Activated naive CD4-positive, alpha-beta T cell treated with anti-CD3 and anti-CD28 coated beads for 36 hours (primary cell): ENCODE measurements around the gene CACNA1C. TPM values are rescaled to one million over a fixed set of nuclear protein-coding genes. Genes with fewer than 3 reads are reported as not detected.

ENCODE experiments used
- CTCF ChIA-PET: fragments of 350-600 bp; sonication (Branson Sonifier 250); formaldehyde crosslinking; loops from one replicate; lab custom pipeline; 2021; ENCODE audit warnings: antibody characterized with exemption; lab: Charles Lee
- DNase-seq: peaks from one replicate; pipeline ENCODE4 v3.0.0-alpha.2; 2020
- H3K27ac Mint-ChIP-seq: one replicate; pipeline ENCODE4 v1.8.0; 2021; ENCODE audit warnings: mild to moderate bottlenecking, mixed read lengths
- H3K27me3 Mint-ChIP-seq: one replicate; pipeline ENCODE4 v1.8.0; 2021; ENCODE audit warnings: low read depth, mixed read lengths
- H3K36me3 Mint-ChIP-seq: one replicate; pipeline ENCODE4 v1.8.0; 2021; ENCODE audit warnings: low read depth, mixed read lengths
- H3K4me1 Mint-ChIP-seq: one replicate; pipeline ENCODE4 v1.8.0; 2021; ENCODE audit warnings: low read depth, mixed read lengths
- H3K4me3 Mint-ChIP-seq: one replicate; pipeline ENCODE4 v1.8.0; 2021; ENCODE audit warnings: mild to moderate bottlenecking, moderate library complexity, mixed read lengths
- H3K9me3 Mint-ChIP-seq: one replicate; pipeline ENCODE4 v1.8.0; 2021; ENCODE audit warnings: mixed read lengths
- intact Hi-C: fragments of 100-400 bp; cut with micrococcal nuclease; formaldehyde crosslinking; loops from one replicate; pipeline ENCODE4 v1.15.1; 2023
- total RNA-seq, 2 experiments: library from RNA; stranded (reverse); gene quantifications; one replicate each; pipeline ENCODE4 v1.2.3, GENCODE V29; 2021

Gene CACNA1C
- total RNA-seq, 2 experiments from 2014 or later = 0.02 to 0.12 TPM

DNA sequence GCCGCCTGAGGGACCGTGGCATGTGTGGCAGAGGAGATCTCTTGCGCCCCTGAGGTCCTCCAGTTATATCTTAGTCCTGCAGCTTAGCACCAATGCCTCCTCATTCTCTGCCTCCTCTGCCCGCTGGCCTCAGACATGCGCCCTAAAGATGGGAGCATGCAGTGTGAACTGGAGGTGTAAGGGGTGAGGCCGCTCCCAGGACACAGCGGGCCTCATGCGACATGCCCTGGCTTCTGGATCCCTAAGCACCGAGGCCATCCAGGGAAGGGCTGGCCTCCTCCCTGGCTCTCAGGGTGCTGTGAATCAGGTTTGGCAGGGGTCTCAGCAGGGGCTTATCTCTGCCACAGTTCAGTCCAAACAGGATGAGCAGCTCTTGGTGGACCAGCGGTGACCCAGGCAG, 86.9 kb downstream of the CACNA1C start:
- intact Hi-C loops = no loop called here
- Mint-ChIP-seq H3K9me3 (no peaks in the 10 kb centered on the region), H3K4me3 (no peak overlapping the region), H3K36me3 (no peaks in the 10 kb centered on the region), H3K27ac (no peak overlapping the region), H3K4me1 (no peaks in the 10 kb centered on the region), H3K27me3 (peaks cover 6% of the 10 kb centered on the region)
- DNase-seq = no peak
- CTCF ChIA-PET = no interaction called here

GRCh38 chr12:2140858-2141519, 88.2 kb downstream of the CACNA1C start:
- no peaks in the 10 kb centered on the region for H3K36me3 Mint-ChIP-seq
- CTCF ChIA-PET = no interaction called here
- no peak overlapping the region for H3K27ac Mint-ChIP-seq
- H3K4me3 Mint-ChIP-seq = no peak overlapping the region
- H3K27me3 Mint-ChIP-seq = peaks cover 5% of the 10 kb centered on the region
- no peaks in the 10 kb centered on the region for H3K4me1 Mint-ChIP-seq
- no peak for DNase-seq
- H3K9me3 Mint-ChIP-seq = no peaks in the 10 kb centered on the region
- intact Hi-C loops = no loop called here

DNA sequence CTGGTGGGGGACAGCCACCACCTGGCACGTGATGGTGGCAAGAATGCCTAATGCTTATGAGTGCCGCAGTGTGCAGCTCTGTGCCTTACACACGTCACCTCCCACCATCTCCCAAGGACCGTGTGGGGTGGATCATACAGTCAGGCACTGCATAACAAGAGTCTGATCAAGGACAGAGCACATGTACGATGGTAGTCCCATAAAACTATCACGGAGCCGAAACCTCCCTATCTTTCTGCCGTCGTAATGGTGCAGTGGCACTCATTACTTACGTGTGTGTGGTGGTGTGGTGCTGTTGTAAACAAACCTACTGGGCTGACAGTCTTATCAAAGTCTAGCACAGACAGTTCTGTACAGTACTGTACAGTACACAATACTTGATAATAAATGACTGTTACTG, 89.3 kb downstream of the CACNA1C start:
- H3K9me3 Mint-ChIP-seq = no peaks in the 10 kb centered on the region
- H3K27ac Mint-ChIP-seq = no peak overlapping the region
- no peaks in the 10 kb centered on the region for H3K4me1 Mint-ChIP-seq
- H3K36me3 Mint-ChIP-seq = no peaks in the 10 kb centered on the region
- DNase-seq = no peak
- CTCF ChIA-PET = no interaction called here
- no peaks in the 10 kb centered on the region for H3K27me3 Mint-ChIP-seq
- intact Hi-C loops = no loop called here
- no peak overlapping the region for H3K4me3 Mint-ChIP-seq

DNA sequence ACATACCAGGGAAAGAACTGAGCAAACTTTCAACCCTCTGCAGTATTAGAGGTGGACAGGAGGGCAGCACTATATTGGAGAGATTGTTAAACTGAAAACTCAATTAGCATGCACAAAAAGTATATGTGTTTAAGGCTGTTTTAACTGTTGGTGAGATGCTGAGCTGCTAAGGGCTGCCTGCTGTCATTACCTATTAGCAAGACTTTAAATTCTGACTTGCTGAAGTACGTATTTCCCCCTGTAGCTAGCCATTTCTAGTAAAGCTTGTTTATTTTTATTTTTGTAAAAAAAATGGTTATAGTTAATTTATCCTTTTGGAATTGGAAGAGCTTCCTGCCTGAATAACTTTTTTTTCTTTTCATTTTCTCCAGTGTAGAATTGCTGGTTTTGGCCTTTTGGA, 92.2 kb downstream of the CACNA1C start:
- H3K9me3 Mint-ChIP-seq = no peaks in the 10 kb centered on the region
- no peaks in the 10 kb centered on the region for H3K4me1 Mint-ChIP-seq
- CTCF ChIA-PET = no interaction called here
- no peak for DNase-seq
- intact Hi-C loops = no loop called here
- H3K27me3 Mint-ChIP-seq = peaks cover 2% of the 10 kb centered on the region
- no peaks in the 10 kb centered on the region for H3K36me3 Mint-ChIP-seq
- no peak overlapping the region for H3K27ac Mint-ChIP-seq
- H3K4me3 Mint-ChIP-seq = no peak overlapping the region

- Mint-ChIP-seq H3K36me3 (no peaks in the 10 kb centered on the region), H3K4me1 (no peaks in the 10 kb centered on the region), H3K27ac (no peak overlapping the region), H3K4me3 (no peak overlapping the region), H3K27me3 (peaks cover 5% of the 10 kb centered on the region), H3K9me3 (no peaks in the 10 kb centered on the region)
- intact Hi-C loops = no loop called here
- DNase-seq = no peak
- CTCF ChIA-PET = no interaction called here
Observed at GRCh38 chr12:2145433-2145998, 92.7 kb downstream of the CACNA1C start.

GRCh38 chr12:2147335-2147734, 94.5 kb downstream of the CACNA1C start:
- H3K9me3 Mint-ChIP-seq = no peaks in the 10 kb centered on the region
- H3K36me3 Mint-ChIP-seq = no peaks in the 10 kb centered on the region
- no peak overlapping the region for H3K4me3 Mint-ChIP-seq
- intact Hi-C loops = no loop called here
- H3K27me3 Mint-ChIP-seq = peaks cover 6% of the 10 kb centered on the region
- no peak for DNase-seq
- no peaks in the 10 kb centered on the region for H3K4me1 Mint-ChIP-seq
- no peak overlapping the region for H3K27ac Mint-ChIP-seq
- CTCF ChIA-PET = no interaction called here

DNA sequence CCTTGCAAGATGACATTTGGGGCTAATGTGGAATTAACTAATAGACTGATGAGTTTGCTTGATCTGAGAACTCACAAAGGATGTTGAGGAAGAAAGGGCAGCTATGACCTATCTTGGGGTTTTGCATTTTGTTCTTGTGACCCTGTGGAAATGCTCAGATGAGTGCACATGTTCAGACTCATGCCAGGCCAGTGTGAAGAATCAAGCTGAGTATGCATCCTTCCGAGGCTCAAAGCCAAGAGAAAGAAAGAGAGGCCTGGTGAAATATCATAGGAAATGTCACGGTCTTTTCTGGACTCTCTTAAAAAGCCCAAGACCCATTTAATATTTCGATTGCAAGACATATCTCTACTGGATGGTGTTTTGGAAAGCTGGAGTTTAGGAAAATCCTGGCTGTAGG, 96.3 kb downstream of the CACNA1C start:
- intact Hi-C loops = no loop called here
- no peak for DNase-seq
- no peaks in the 10 kb centered on the region for H3K4me1 Mint-ChIP-seq

GRCh38 chr12:2150833-2151232, 98.0 kb downstream of the CACNA1C start:
- intact Hi-C loops = no loop called here
- DNase-seq = no peak
- Mint-ChIP-seq H3K4me1 (no peaks in the 10 kb centered on the region), H3K9me3 (no peaks in the 10 kb centered on the region), H3K27ac (no peak overlapping the region), H3K36me3 (no peaks in the 10 kb centered on the region), H3K4me3 (no peak overlapping the region), H3K27me3 (peaks cover 10% of the 10 kb centered on the region)
- CTCF ChIA-PET = interaction anchor here (0.7 kb wide), 1 partner anchor 39 kb away, joined by 3 read pairs; no protein-coding TSS in a partner anchor

More for the DNA sequence above, 96.3 kb downstream of the CACNA1C start:
- no peak overlapping the region for H3K4me3 Mint-ChIP-seq
- H3K27me3 Mint-ChIP-seq = peaks cover 7% of the 10 kb centered on the region
- H3K9me3 Mint-ChIP-seq = no peaks in the 10 kb centered on the region
- no peak overlapping the region for H3K27ac Mint-ChIP-seq
- CTCF ChIA-PET = no interaction called here
- no peaks in the 10 kb centered on the region for H3K36me3 Mint-ChIP-seq

GRCh38 chr12:2151391-2151790, 98.6 kb downstream of the CACNA1C start:
- Mint-ChIP-seq H3K36me3 (no peaks in the 10 kb centered on the region), H3K4me3 (no peak overlapping the region), H3K27me3 (peaks cover 10% of the 10 kb centered on the region), H3K27ac (no peak overlapping the region), H3K9me3 (no peaks in the 10 kb centered on the region), H3K4me1 (no peaks in the 10 kb centered on the region)
- CTCF ChIA-PET = interaction anchor here (0.7 kb wide), 1 partner anchor 39 kb away, joined by 3 read pairs; no protein-coding TSS in a partner anchor
- no peak for DNase-seq
- intact Hi-C loops = no loop called here

DNA sequence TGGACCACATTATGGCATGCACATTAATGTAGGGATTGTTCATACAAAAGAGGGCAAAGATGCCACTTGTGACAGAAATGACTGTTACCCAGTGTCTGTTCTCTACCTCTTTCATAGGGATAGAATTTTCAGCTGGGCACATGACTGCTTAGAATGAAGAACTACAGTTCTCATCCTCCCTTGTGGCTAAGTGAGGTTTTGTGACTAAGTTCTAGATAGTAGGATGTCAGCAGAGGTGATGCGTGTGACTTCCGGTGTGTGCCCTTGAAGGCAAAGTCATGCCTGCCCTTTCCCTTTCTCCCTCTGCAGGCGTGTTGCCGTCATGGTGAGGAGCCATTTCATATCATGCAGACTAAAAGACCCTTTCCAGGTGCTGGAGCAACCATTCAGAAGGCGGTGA, 99.3 kb downstream of the CACNA1C start:
- H3K4me1 Mint-ChIP-seq = no peaks in the 10 kb centered on the region
- CTCF ChIA-PET = no interaction called here

DNA sequence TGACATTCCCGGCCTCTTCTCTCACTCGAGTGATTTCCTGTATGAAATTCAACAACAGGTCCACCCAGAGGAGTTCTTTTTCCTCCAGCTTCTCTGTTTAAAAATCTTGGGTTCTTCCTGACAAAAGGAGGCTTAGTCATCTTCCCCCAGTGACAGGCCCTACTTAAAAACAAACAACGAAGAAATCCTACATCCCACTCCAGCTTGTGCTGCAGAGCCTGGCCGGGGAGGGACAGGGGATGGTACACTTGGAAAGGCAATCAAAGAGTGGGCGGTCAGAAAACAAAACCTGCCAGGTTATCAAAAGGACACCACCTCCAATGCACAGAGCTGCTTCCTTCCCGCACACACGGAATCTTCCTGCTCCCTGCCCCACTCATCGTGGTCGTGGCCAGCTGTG, 101.3 kb downstream of the CACNA1C start:
- DNase-seq = no peak
- intact Hi-C loops = no loop called here
- Mint-ChIP-seq H3K36me3 (no peaks in the 10 kb centered on the region), H3K27me3 (peaks cover 10% of the 10 kb centered on the region), H3K27ac (no peak overlapping the region), H3K9me3 (no peaks in the 10 kb centered on the region), H3K4me3 (no peak overlapping the region), H3K4me1 (no peaks in the 10 kb centered on the region)
- CTCF ChIA-PET = no interaction called here

More for the DNA sequence above, 99.3 kb downstream of the CACNA1C start:
- Mint-ChIP-seq H3K27me3 (peaks cover 10% of the 10 kb centered on the region), H3K4me3 (no peak overlapping the region), H3K27ac (no peak overlapping the region), H3K9me3 (no peaks in the 10 kb centered on the region), H3K36me3 (no peaks in the 10 kb centered on the region)
- intact Hi-C loops = no loop called here
- DNase-seq = no peak

GRCh38 chr12:2154521-2154920, 101.7 kb downstream of the CACNA1C start:
- H3K4me3 Mint-ChIP-seq = no peak overlapping the region
- H3K36me3 Mint-ChIP-seq = no peaks in the 10 kb centered on the region
- intact Hi-C loops = no loop called here
- H3K27ac Mint-ChIP-seq = no peak overlapping the region
- CTCF ChIA-PET = no interaction called here
- no peak for DNase-seq
- no peaks in the 10 kb centered on the region for H3K9me3 Mint-ChIP-seq
- H3K27me3 Mint-ChIP-seq = peaks cover 10% of the 10 kb centered on the region
- no peaks in the 10 kb centered on the region for H3K4me1 Mint-ChIP-seq

GRCh38 chr12:2156333-2156732, 103.5 kb downstream of the CACNA1C start:
- H3K4me3 Mint-ChIP-seq = no peak overlapping the region
- intact Hi-C loops = no loop called here
- CTCF ChIA-PET = interaction anchor here (0.7 to 1.5 kb wide), 2 partner anchors 91 to 134 kb away, joined by 3 to 4 read pairs; no protein-coding TSS in a partner anchor

More at GRCh38 chr12:2156333-2156732, 103.5 kb downstream of the CACNA1C start:
- no peaks in the 10 kb centered on the region for H3K4me1 Mint-ChIP-seq
- peaks cover 5% of the 10 kb centered on the region for H3K27me3 Mint-ChIP-seq
- DNase-seq = no peak
- H3K36me3 Mint-ChIP-seq = no peaks in the 10 kb centered on the region
- H3K9me3 Mint-ChIP-seq = no peaks in the 10 kb centered on the region
- H3K27ac Mint-ChIP-seq = no peak overlapping the region
